ENCODE data around the gene STK11.
"Not testable (repeated sequence)": the region's sequence is repeated elsewhere in the genome, so short reads cannot be mapped to it uniquely, and the experiment has no call there.

Gene STK11

DNA sequence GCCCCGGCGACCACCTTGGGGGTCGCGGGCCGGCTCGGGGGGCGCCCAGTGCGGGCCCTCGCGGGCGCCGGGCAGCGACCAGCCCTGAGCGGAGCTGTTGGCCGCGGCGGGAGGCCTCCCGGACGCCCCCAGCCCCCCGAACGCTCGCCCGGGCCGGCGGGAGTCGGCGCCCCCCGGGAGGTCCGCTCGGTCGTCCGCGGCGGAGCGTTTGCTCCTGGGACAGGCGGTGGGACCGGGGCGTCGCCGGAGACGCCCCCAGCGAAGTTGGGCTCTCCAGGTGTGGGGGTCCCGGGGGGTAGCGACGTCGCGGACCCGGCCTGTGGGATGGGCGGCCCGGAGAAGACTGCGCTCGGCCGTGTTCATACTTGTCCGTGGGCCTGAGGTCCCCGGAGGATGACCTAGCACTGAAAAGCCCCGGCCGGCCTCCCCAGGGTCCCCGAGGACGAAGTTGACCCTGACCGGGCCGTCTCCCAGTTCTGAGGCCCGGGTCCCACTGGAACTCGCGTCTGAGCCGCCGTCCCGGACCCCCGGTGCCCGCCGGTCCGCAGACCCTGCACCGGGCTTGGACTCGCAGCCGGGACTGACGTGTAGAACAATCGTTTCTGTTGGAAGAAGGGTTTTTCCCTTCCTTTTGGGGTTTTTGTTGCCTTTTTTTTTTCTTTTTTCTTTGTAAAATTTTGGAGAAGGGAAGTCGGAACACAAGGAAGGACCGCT, 729 bp downstream of the STK11 start:
- in situ Hi-C loops (cut with MboI; ENCODE audit: low sequenced_read_pairs) = no loop called here

DNA sequence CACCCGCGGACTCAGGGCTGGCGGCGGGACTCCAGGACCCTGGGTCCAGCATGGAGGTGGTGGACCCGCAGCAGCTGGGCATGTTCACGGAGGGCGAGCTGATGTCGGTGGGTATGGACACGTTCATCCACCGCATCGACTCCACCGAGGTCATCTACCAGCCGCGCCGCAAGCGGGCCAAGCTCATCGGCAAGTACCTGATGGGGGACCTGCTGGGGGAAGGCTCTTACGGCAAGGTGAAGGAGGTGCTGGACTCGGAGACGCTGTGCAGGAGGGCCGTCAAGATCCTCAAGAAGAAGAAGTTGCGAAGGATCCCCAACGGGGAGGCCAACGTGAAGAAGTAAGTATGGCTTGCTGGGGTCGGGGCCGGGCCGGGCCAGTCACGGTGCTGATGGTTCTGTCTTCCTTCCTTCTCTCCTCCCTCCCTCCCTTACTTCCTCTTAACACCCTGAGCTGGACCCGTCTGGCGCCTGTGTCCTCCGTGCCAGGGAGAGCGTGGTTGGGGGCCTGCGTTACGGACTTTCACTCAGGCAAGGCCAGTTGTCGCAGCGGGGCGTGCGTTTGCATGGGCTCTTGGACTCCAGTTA, 1.4 kb downstream of the STK11 start:
- in situ Hi-C loops (cut with MboI; ENCODE audit: low sequenced_read_pairs) = no loop called here

- in situ Hi-C loops (cut with MboI; ENCODE audit: low sequenced_read_pairs) = not testable (repeated sequence)
Observed at GRCh38 chr19:1208830-1209229, 3.3 kb downstream of the STK11 start.

GRCh38 chr19:1210227-1210538, 4.6 kb downstream of the STK11 start:
- in situ Hi-C loops (cut with MboI; ENCODE audit: low sequenced_read_pairs) = no loop called here

DNA sequence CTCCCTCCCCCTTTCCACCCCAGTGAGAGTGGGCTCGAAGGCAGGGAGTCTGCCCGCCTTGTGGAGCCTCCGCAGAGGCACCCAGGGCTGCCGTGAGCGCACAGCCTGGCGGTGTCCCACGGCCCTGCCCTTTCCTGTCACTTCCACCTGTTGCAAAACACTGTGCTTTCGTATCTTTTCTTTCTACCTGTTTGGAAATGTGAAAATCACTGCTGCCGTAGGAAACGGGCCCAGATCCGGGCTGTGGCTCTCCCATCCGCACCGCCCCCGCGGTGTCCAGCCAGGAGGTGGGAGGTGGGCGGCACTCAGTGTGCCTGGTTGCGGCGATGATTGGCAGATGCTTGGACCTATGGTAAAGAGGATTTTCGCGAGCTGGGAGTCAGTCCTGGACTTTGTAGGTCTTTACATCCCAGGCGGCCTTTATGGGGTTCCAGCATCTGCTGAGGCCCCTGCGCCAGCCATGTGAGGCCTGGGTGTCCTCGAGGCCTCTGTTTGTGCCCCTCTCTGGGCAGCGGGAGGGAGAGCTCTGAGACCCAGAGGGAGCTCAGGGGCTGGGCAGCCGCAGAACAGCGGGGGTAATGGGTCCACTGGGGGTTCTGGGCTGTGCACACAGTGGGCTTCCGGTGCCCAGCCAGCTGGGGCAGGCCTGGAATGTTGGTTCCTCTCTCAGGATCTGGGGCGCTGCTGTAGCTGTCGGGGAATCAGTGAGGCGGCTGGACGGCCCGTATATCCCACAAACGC, 6.1 kb downstream of the STK11 start:
- in situ Hi-C loops (cut with MboI; ENCODE audit: low sequenced_read_pairs) = no loop called here

GRCh38 chr19:1213391-1214286, 8.1 kb downstream of the STK11 start:
- in situ Hi-C loops (cut with MboI; ENCODE audit: low sequenced_read_pairs) = no loop called here

DNA sequence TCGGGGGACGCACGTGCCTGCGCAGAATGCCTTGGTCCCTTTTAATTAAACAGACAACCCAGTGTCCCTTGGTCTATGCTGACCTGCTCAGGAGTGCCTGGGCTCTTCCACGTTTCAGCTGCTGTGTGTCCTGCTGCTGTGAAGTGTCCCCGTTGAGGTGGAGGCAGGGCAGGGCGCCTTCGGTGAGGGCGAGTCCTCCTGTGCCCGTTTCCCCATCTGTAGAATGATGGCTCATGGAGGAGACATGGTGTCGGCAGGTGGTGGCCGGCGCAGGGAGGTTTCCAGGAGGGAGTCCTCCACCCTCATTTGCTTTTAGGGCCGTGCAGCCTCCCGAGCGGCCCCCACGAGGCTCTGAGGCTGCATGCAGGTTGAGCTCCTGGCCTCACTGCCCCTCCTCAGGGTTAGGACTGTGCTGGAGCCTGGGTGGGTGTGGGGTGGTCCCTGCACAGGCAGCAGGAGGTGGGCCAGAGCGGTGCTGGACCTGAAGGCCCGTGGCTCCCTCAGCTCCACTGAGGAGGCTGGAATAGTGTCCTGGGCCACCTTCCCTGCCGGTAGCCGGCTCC, 8.8 kb downstream of the STK11 start:
- in situ Hi-C loops (cut with MboI; ENCODE audit: low sequenced_read_pairs) = no loop called here

DNA sequence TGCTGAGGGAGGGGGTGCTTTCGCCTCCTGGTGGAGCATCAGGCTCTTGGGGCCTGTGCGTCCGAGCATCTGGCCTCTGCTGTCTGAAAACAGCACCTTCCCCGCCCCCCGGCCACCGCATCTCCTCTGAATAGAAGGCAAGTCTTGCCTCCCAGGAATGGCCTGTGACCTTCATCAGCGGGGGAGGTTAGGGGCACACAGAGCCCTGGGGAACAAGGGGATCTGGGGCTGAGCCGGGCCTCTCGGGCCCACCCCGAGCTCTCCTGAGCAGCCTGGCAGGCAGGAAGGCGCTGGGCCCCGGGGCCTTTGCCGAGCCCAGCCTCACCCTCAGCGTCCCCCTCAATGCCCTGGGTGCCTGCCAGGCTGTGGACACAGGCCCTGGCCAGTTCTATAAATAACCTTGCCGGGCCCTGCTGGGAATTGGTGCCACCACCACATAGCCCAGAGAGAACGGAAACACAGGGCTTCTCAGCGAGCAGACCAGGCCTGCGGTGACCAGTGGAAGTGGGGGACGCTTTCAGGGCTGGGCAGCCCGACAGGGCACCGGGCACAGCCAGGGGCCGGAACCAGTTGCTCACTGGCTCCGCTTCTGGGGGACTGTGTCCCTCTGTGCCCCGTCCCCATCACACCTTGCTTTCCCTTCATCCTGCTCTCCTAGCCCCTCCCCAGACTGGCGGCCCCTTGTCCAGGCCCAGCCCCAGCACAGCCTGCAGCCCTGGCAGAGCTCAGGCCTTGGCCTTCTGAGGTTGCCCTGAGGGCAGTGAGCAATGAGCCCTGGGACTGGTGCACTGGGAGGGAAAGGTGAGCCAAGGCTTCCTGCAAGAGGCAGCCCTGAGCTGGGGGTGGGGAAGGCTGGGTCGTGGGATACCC, 9.5 kb downstream of the STK11 start:
- in situ Hi-C loops (cut with MboI; ENCODE audit: low sequenced_read_pairs) = no loop called here

DNA sequence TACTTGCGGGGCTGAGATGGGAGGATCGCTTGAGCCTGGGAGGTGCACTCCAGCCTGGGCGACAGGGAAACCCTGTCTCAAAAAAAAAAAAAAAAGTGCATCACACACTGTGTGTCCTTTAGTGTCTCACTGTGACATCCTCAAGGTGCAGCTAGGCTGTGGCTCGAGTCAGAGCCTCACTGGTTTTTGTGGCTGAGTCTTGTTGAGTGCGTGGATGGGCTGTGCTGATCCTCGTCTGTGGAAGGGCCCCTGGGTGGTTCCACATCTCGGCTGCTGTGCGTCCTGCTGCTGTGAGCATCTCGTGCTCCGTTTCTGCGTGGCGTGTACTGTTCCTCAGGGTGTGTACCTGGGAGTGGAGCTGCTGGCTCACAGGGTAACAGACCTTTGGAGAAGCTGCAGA, 11.2 kb downstream of the STK11 start:
- in situ Hi-C loops (cut with MboI; ENCODE audit: low sequenced_read_pairs) = no loop called here

- in situ Hi-C loops (cut with MboI; ENCODE audit: low sequenced_read_pairs) = no loop called here
Observed at GRCh38 chr19:1217366-1217765, 11.8 kb downstream of the STK11 start.

DNA sequence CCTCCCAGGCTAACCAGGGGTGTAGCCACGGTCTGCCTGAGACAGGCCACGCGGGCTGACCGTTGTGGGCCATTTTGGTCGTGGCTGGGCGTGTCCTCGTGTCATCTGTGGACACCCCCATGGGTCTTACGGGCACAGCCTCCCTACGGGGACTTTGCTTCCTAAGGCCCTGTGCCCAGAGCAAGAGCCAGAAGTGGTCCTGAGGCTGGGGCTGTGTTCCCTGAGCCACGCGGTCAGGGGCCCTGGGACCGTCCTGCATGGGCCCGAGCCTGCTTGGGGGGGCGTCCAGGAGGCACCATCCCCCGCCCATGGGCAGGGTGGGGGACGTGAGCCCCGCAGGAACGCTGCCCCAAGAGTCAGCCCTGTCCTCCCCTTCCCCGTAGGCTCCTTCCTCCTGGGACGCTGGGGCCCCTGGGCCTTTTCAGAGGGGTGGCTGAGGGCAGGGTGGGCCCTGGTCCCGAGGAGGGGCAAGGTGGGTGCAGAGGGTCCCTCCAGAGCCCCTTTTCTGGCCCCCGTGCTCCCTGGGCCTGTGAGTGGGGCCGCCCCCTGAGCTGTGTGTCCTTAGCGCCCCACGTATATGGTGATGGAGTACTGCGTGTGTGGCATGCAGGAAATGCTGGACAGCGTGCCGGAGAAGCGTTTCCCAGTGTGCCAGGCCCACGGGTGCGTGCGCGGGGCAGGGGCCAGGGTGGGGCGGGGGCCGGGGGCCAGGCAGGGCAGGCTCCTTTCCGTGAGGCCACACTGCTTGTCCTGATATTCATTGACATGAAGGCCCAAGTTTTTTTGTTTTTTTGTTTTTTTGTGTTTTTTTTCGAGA, 13.4 kb downstream of the STK11 start:
- in situ Hi-C loops (cut with MboI; ENCODE audit: low sequenced_read_pairs) = no loop called here

DNA sequence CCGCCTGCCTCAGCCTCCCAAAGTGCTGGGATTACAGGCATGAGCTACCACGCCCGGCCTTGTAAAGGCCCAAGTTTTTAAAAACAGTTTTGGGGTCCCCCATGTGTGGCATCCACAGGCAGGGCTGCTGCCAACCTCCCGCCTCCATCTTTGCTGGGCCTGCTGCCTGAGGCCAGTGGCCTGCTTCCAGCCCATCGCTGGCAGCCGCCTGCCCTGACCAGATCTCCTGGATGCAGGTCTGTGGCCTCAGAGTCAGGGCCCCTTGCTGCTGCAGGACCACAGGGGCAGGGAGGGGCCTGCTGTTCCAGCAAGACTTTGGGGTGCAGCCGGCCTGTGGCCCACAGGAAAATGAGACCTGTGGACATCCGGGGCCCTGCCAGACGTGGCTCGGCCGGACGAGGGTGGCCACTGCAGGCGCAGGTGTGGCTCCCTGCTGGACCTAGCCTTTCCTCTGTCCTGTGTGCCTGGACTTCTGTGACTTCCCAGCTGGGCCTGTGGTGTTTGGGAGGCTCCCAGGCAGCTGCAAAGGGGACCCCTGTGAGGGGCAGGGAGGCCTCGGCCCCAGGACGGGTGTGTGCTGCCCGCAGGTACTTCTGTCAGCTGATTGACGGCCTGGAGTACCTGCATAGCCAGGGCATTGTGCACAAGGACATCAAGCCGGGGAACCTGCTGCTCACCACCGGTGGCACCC, 14.4 kb downstream of the STK11 start:
- in situ Hi-C loops (cut with MboI; ENCODE audit: low sequenced_read_pairs) = no loop called here

- in situ Hi-C loops (cut with MboI; ENCODE audit: low sequenced_read_pairs) = no loop called here
Observed at GRCh38 chr19:1220477-1220930, 14.9 kb downstream of the STK11 start.

- in situ Hi-C loops (cut with MboI; ENCODE audit: low sequenced_read_pairs) = no loop called here
Observed at GRCh38 chr19:1220976-1221903, 15.7 kb downstream of the STK11 start.

- in situ Hi-C loops (cut with MboI; ENCODE audit: low sequenced_read_pairs) = no loop called here
Observed at GRCh38 chr19:1221904-1222255, 16.3 kb downstream of the STK11 start.

DNA sequence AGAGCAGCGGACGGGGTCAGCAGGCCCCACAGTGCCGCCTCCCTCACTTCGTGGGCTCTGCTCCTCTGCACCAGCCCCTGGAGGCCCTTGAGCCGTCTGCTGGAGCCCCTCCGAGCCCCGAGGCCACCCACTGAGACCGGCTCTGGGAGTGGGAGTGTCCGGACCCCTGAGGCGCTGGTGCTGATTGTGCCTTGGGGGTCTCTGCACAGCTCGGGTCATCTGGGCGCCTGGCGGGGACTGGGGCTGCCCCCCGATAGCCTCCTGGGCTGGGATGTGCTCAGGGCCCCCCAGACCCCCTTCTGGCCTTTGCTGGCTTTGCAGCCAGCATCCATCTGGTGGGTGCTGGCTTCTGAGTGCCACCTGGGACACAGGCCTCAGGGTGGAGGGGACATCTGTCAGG, 16.8 kb downstream of the STK11 start:
- in situ Hi-C loops (cut with MboI; ENCODE audit: low sequenced_read_pairs) = no loop called here

DNA sequence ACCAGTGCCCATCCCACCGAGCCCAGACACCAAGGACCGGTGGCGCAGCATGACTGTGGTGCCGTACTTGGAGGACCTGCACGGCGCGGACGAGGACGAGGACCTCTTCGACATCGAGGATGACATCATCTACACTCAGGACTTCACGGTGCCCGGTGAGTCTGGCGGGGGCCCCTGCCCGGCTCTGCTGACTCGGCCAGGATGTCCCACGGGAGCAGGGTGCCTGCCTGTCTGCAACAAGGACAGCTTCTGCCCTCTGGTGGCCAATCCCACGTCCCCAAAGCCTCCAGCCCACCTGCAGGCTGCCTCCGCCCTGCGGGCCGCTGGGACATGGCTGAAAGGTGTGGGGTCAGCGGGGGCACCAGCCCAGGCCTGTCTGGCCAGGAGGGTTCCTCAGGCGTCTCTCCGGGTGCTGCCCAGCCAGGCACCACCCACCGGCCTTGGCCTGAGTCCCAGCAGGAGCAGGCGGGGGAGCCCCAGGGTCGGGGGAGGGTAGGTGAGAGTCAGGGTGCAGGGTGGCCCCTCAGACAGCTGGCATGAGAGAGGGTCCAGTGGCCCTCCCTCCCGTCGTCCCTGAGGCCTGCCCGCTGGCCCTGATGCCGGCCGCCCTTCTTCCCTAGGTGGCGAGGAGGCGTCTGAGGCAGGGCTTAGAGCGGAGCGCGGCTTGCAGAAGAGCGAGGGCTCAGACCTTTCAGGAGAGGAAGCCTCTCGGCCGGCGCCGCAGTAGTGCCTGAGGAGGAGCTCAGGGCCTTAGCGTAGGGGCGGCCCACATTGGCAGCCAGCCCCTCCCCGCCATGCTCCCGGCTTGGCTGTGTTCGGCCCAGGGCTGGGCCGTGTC, 17.7 kb downstream of the STK11 start:
- in situ Hi-C loops (cut with MboI; ENCODE audit: low sequenced_read_pairs) = no loop called here
